Measurements from ENCODE around the gene TTC21A. TPM values are rescaled to one million over a fixed set of nuclear protein-coding genes. Genes with fewer than 3 reads are reported as not detected.

The TTC21A gene
- total RNA-seq, 4 donors from 2014 or later, result 1.7 to 8.6 (median 3.9) TPM

DNA sequence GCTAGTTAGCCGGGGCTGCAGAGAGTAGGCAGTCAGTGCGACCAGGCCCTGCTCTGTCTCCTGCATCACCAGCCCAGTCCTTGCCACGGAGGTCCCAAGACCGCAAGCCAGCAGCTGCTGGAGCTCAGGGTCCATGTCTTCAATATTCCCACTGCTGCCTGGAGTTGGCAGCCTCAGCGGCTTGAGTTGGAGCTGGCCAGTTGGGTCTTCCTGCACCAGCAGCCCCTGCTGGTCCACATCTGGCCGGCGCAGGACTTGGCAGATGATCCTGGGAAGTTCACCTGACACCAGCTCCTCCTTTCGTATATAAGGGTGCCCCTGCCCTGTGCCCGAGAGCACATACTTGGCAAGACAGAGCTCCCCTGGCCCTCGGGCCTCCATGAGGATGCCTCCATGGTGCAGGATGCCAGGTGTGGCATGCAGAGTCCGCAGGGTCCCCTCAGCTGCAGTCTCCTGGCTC lies 79.2 kb downstream of the TTC21A start:
- H3K27me3 ChIP-seq, result no peaks in the 10 kb centered on the region
- H3K27ac ChIP-seq (replicated peaks in 1 of 4), result no peak overlapping the region
- 83% methylated on average over 3 of the region's 11 CpGs for WGBS
- intact Hi-C loops (cut with DNase I), result no loop called here
- H3K36me3 ChIP-seq, result peaks cover 0 to 67% (median 0%) of the 10 kb centered on the region in 4 donors
- TF ChIP-seq POLR2A (IDR thresholded peaks at IDR 0.05; ENCODE audit: low read depth) (no peak), EP300 (IDR thresholded peaks at IDR 0.05) (no peak), POLR2AphosphoS5 (IDR thresholded peaks at IDR 0.05) (no peak)
- TF ChIP-seq, protein P1, sequence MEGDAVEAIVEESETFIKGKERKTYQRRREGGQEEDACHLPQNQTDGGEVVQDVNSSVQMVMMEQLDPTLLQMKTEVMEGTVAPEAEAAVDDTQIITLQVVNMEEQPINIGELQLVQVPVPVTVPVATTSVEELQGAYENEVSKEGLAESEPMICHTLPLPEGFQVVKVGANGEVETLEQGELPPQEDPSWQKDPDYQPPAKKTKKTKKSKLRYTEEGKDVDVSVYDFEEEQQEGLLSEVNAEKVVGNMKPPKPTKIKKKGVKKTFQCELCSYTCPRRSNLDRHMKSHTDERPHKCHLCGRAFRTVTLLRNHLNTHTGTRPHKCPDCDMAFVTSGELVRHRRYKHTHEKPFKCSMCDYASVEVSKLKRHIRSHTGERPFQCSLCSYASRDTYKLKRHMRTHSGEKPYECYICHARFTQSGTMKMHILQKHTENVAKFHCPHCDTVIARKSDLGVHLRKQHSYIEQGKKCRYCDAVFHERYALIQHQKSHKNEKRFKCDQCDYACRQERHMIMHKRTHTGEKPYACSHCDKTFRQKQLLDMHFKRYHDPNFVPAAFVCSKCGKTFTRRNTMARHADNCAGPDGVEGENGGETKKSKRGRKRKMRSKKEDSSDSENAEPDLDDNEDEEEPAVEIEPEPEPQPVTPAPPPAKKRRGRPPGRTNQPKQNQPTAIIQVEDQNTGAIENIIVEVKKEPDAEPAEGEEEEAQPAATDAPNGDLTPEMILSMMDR (IDR thresholded peaks at IDR 0.05), result no peak
- no peak for DNase-seq (ENCODE audit: extremely low spot score)
- no peaks in the 10 kb centered on the region for H3K9me3 ChIP-seq
- no peak overlapping the region for H3K4me3 ChIP-seq
- peaks cover 28 to 38% (median 33%) of the 10 kb centered on the region in 4 donors for H3K4me1 ChIP-seq

DNA sequence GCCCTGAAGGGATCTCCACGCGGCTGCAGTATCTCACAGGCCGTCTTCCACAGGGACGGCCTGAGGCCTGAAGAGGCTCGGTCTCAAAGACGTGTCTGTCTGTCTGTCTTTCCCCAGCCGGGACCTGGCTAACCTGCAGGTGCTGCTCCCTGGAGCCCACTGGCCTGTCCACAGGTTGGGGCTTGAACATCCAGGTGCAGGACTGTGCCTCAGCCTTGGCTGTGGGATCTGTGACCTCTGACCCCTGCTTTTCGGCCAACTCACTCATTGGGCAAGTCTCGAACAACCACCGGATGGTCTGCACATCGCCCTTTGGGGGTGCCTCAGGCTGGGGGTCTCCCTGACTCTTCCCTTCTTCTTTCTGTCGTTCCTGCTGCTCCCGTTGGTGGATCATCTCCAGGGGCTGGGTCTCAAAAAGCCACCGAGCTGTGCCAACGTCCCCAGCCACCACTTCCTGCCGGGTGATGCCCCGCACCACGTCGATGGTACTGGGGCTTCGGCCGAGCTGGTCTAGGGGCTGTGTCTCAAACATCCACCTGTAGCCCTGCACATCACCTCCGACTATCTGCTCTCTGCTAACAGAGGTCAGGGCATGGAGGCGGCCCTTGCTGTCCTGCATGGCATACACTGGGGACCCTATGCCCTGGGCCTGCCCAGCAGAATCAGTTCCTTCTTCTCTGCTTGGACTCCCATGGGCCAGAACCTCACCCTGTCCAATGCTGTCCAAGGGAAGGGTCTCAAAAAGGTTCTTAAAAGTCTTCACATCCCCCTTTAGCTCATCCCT lies 80.1 kb downstream of the TTC21A start:
- 91% methylated on average over 23 of the region's 23 CpGs for WGBS
- no peak for TF ChIP-seq POLR2AphosphoS5 (IDR thresholded peaks at IDR 0.05)
- TF ChIP-seq EP300 (IDR thresholded peaks at IDR 0.05), result no peak
- no peak for TF ChIP-seq POLR2A (IDR thresholded peaks at IDR 0.05; ENCODE audit: low read depth)
- TF ChIP-seq, protein P1 (IDR thresholded peaks at IDR 0.05), result no peak
- Histone ChIP-seq H3K9me3 (no peaks in the 10 kb centered on the region), H3K27me3 (no peaks in the 10 kb centered on the region), H3K27ac (replicated peaks in 1 of 4) (no peak overlapping the region), H3K4me3 (no peak overlapping the region), H3K4me1 (peaks cover 24 to 30% (median 27%) of the 10 kb centered on the region in 4 donors), H3K36me3 (peaks cover 0 to 67% (median 0%) of the 10 kb centered on the region in 4 donors)
- DNase-seq (ENCODE audit: extremely low spot score), result no peak
- intact Hi-C loops (cut with DNase I), result no loop called here

Small RNA genes lying within 50 kb of the gene (small RNA-seq; reads per million reads assigned to genes)
- gene RF00017, result 0 reads per million in 3 donors

Other genes with a start within 250 kb of the TTC21A start
- gene SCN11A, start 55.7 kb upstream of the TTC21A start, total RNA-seq, result under 1 TPM; 0.34 to 0.99 (median 0.56) TPM
- 10 to 100 TPM; 25.9 to 40.0 (median 29.8) TPM for gene WDR48, start 55.7 kb upstream of the TTC21A start, total RNA-seq
- 10 to 100 TPM; 53.7 to 88.7 (median 67.8) TPM for gene GORASP1, start 53 bp upstream of the TTC21A start, total RNA-seq
- 100 to 1,000 TPM in 1 of 4 donors, 10 to 100 TPM in 3; 27.8 to 183 (median 45.4) TPM for gene CSRNP1, start 45.9 kb downstream of the TTC21A start, total RNA-seq
- 1 to 10 TPM in 1 of 4 donors, not detected in 3; 1.3 TPM for gene XIRP1, start 84.9 kb downstream of the TTC21A start, total RNA-seq
- under 1 TPM; 0.23 to 0.78 (median 0.46) TPM for gene CX3CR1, start 172.4 kb downstream of the TTC21A start, total RNA-seq
- gene CCR8, start 222.0 kb downstream of the TTC21A start, total RNA-seq, result not detected